HCT116 (cell line): ENCODE data around the gene CIAO1. TPM values are rescaled to one million over a fixed set of nuclear protein-coding genes. Genes with fewer than 3 reads are reported as not detected.

ENCODE experiments used
- ATAC-seq: fragments of 200-7000 bp; cut with Tn5 transposase; 2 replicates; pipeline ENCODE4 v1.9.1; 2020; ENCODE audit warnings: mild to moderate bottlenecking, moderate library complexity
- BruUV-seq: library from RNA; stranded (reverse); fragments of 400-500 nt; replicated peaks from 2 replicates; lab custom pipeline; 2021; lab: Mats Ljungman, UMichigan
- CTCF ChIA-PET: fragments of 300-600 bp; sonication (Branson Sonifier 250); formaldehyde crosslinking; loops from one replicate; lab custom pipeline; 2021; ENCODE audit warnings: antibody characterized with exemption; lab: Charles Lee
- POLR2A ChIA-PET: fragments of 300-600, 350-600 bp; sonication (Branson Sonifier 250); formaldehyde crosslinking; loops from one replicate; lab custom pipeline; 2021; ENCODE audit warnings: antibody characterized with exemption; lab: Charles Lee
- RAD21 ChIA-PET, 2 experiments: fragments of 300-600 bp; sonication (Branson Sonifier 250); formaldehyde crosslinking; loops; one replicate each; lab custom pipeline; 2023; ENCODE audit warnings: low total read pairs in 2 of 2; ENCODE audit not compliant: uncharacterized antibody in 2 of 2, unreplicated experiment in 2 of 2, low non-redundant PET in 1 of 2; lab: Charles Lee
- DNase-seq: peaks from one replicate; pipeline ENCODE4 v3.0.0-alpha.2; 2010; ENCODE audit warnings: low read depth, low spot score
- H2AFZ ChIP-seq: fragments of 200-600 bp; shearing (Covaris generic), sonication (generic); 2 replicates; pipeline ENCODE4 v1.6.1; 2017; ENCODE audit warnings: low read depth, mixed run types, mixed read lengths, antibody characterized with exemption, low read length; ENCODE audit not compliant: poor library complexity, severe bottlenecking
- H3K27ac ChIP-seq: 2 replicates; pipeline ENCODE4 v1.5.1; 2012; ENCODE audit warnings: low read depth, low read length
- H3K27me3 ChIP-seq: fragments of 200-600 bp; sonication (generic); 2 replicates; pipeline ENCODE4 v1.6.1; 2016; ENCODE audit warnings: mixed run types, low read length, mixed read lengths; ENCODE audit not compliant: insufficient read depth
- H3K36me3 ChIP-seq, 2 experiments: fragments of 200-500 bp in 1 of 2; fragments of 200-600 bp in 1 of 2; sonication (Bioruptor generic) in 1 of 2; sonication (generic) in 1 of 2; 2 replicates each; pipeline versions ENCODE4 v1.5.1 to v1.6.1; 2014 to 2016; ENCODE audit warnings: low read length in 2 of 2, inconsistent platforms in 1 of 2, mixed read lengths in 1 of 2, mixed run types in 1 of 2; ENCODE audit not compliant: insufficient read depth in 2 of 2, control insufficient read depth in 1 of 2
- H3K4me1 ChIP-seq, 2 experiments: fragments of 200-600 bp in 1 of 2; sonication (generic) in 1 of 2; 2 replicates each; pipeline versions ENCODE4 v1.5.1 to v1.6.1; 2012 to 2017; ENCODE audit warnings: low read length in 2 of 2, inconsistent platforms in 1 of 2, mild to moderate bottlenecking in 1 of 2, mixed read lengths in 1 of 2, mixed run types in 1 of 2, moderate library complexity in 1 of 2; ENCODE audit not compliant: insufficient read depth in 2 of 2, control insufficient read depth in 1 of 2
- H3K4me2 ChIP-seq: fragments of 200-600 bp; sonication (generic); 2 replicates; pipeline ENCODE4 v1.6.1; 2017; ENCODE audit warnings: mixed run types, low read length, mixed read lengths
- H3K4me3 ChIP-seq, 2 experiments: fragments of 200-600 bp in 1 of 2; sonication (generic) in 1 of 2; replicated peaks in 1 of 2; 2 replicates each; pipeline ENCODE4 v1.5.1; 2011 to 2016; ENCODE audit warnings: low read length in 2 of 2, control low read depth in 1 of 2, low read depth in 1 of 2, mild to moderate bottlenecking in 1 of 2, mixed read lengths in 1 of 2, mixed run types in 1 of 2
- H3K79me2 ChIP-seq: fragments of 200-600 bp; sonication (generic); 2 replicates; pipeline ENCODE4 v1.6.1; 2017; ENCODE audit warnings: mild to moderate bottlenecking, mixed run types, low read length, moderate library complexity, mixed read lengths; ENCODE audit not compliant: insufficient read depth
- H3K9ac ChIP-seq: fragments of 200-600 bp; sonication (generic); 2 replicates; pipeline ENCODE4 v1.6.1; 2016; ENCODE audit warnings: low read length, mixed read lengths
- H3K9me2 ChIP-seq: fragments of 200-600 bp; sonication (generic), shearing (Covaris generic); 2 replicates; pipeline ENCODE4 v1.6.1; 2017; ENCODE audit warnings: mixed run types, mild to moderate bottlenecking, moderate library complexity; ENCODE audit not compliant: insufficient read depth
- H3K9me3 ChIP-seq, 2 experiments: fragments of 200-500 bp in 1 of 2; fragments of 200-600 bp in 1 of 2; sonication (Bioruptor generic) in 1 of 2; sonication (generic) in 1 of 2; 2 replicates each; pipeline ENCODE4 v1.6.1; 2014 to 2017; ENCODE audit warnings: low read length in 2 of 2, mixed read lengths in 2 of 2, inconsistent platforms in 1 of 2, low read depth in 1 of 2, mild to moderate bottlenecking in 1 of 2, mixed run types in 1 of 2, moderate library complexity in 1 of 2; ENCODE audit not compliant: control insufficient read depth in 1 of 2, insufficient read depth in 1 of 2
- H4K20me1 ChIP-seq: fragments of 200-600 bp; sonication (generic), shearing (Covaris generic); 2 replicates; pipeline ENCODE4 v1.6.1; 2017; ENCODE audit warnings: mixed run types, mild to moderate bottlenecking, moderate library complexity; ENCODE audit not compliant: insufficient read depth
- EGR1 ChIP-seq: IDR thresholded peaks from 2 replicates; pipeline ENCODE4 v1.6.1; 2012; ENCODE audit warnings: low read depth
- EZH2 ChIP-seq: fragments of 200-600 bp; sonication (generic); IDR thresholded peaks from 2 replicates; pipeline ENCODE4 v1.6.1; 2017; ENCODE audit warnings: antibody characterized with exemption, mixed run types
- EZH2phosphoT487 ChIP-seq: fragments of 200-600 bp; IDR thresholded peaks from 2 replicates; pipeline ENCODE4 v1.6.1; 2018; ENCODE audit warnings: antibody characterized with exemption, borderline replicate concordance
- FOSL1 ChIP-seq: IDR thresholded peaks from 2 replicates; pipeline ENCODE4 v1.6.1; 2012; ENCODE audit warnings: low read depth
- POLR2AphosphoS5 ChIP-seq: IDR thresholded peaks from 2 replicates; pipeline ENCODE4 v1.6.1; 2011; ENCODE audit warnings: mild to moderate bottlenecking, low read depth, low read length, moderate library complexity
- RAD21 ChIP-seq: IDR thresholded peaks from 2 replicates; pipeline ENCODE4 v1.6.1; 2012; ENCODE audit warnings: low read depth, mild to moderate bottlenecking
- SIN3A ChIP-seq: IDR thresholded peaks from 2 replicates; pipeline ENCODE4 v1.6.1; 2012; ENCODE audit warnings: low read depth
- SP1 ChIP-seq: IDR thresholded peaks from 2 replicates; pipeline ENCODE4 v1.6.1; 2012; ENCODE audit warnings: low read depth
- SRF ChIP-seq: IDR thresholded peaks from 2 replicates; pipeline ENCODE4 v1.6.1; 2012; ENCODE audit warnings: low read depth
- TCF7L2 ChIP-seq: IDR thresholded peaks from 2 replicates; pipeline ENCODE4 v1.7.0; 2011; ENCODE audit warnings: borderline replicate concordance, inconsistent platforms; ENCODE audit not compliant: insufficient read depth, insufficient read length; ENCODE audit errors: extremely low read depth
- YY1 ChIP-seq: IDR thresholded peaks from 2 replicates; pipeline ENCODE4 v1.6.1; 2011; ENCODE audit warnings: low read length, low read depth, moderate library complexity, mild to moderate bottlenecking; ENCODE audit not compliant: insufficient replicate concordance; ENCODE audit errors: extremely low read depth
- ZFX ChIP-seq: fragments of 450-650 bp; IDR thresholded peaks from 2 replicates; pipeline ENCODE4 v1.6.1; 2017
- intact Hi-C: fragments of 100-400 bp; cut with micrococcal nuclease; formaldehyde crosslinking; loops from 2 replicates; pipeline ENCODE4 v1.10.0; 2022
- total RNA-seq: library from RNA; stranded (reverse); gene quantifications from one replicate; pipeline ENCODE4 v1.2.1, GENCODE V29; 2021; ENCODE audit not compliant: unreplicated experiment
- TF ChIP-seq, protein P1 (sequence below): IDR thresholded peaks from 2 replicates; pipeline ENCODE4 v1.6.1; 2012
- TF ChIP-seq, protein P2 (sequence below), 3 experiments: fragments of 200-600 bp in 1 of 3; sonication (generic) in 1 of 3; IDR thresholded peaks in 2 of 3; conservative IDR thresholded peaks in 1 of 3; 2 replicates each; pipeline ENCODE4 v1.5.1; 2012 to 2017; ENCODE audit warnings: low read depth in 2 of 3, low read length in 2 of 3, antibody characterized with exemption in 1 of 3, borderline replicate concordance in 1 of 3, control low read depth in 1 of 3, mild to moderate bottlenecking in 1 of 3, mixed read lengths in 1 of 3, mixed run types in 1 of 3, moderate library complexity in 1 of 3; ENCODE audit not compliant: insufficient read depth in 1 of 3
- TF ChIP-seq, protein P3 (sequence below): IDR thresholded peaks from 2 replicates; pipeline ENCODE4 v1.6.1; 2011; ENCODE audit warnings: mild to moderate bottlenecking, low read length, moderate library complexity; ENCODE audit not compliant: insufficient replicate concordance; ENCODE audit errors: extremely low read depth

The CIAO1 gene
- total RNA-seq, 1 experiment from 2014 or later, result 76.8 TPM

DNA sequence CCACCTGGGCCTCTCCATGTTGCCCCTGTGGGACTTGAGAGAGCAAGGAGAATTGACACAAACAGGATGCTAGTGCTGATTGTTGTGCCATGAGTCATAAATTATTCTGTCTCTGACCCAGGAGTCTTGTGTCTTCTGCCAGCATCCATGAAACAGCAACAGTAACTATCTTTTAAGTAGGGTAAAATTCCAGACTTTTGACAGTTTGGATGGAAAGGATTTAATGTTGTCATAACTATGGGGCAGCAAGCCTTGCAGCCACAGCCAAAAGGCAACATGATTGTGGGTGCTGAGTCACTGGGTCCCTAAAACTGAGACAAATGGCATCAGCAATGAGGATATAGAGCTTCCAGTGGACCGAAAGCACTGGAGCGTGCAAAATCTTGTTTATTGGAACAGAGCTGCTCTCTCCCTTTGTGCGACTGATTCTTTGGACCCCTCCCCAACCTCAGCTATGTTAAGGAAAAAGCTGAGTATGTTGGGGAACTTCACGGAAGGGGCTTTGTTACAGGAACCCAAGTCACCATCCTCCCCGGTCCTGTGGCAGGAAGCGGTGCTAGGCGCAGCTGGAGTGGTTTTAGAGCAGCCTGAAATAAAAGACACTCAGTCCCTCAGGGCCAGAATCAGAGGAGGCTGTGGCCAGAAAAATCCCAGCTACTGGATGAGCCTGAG is 49.5 kb downstream of the CIAO1 start:
- Histone ChIP-seq H3K4me3 (no peak overlapping the region), H3K9ac (no peak overlapping the region), H3K9me2 (no peaks in the 10 kb centered on the region), H4K20me1 (no peaks in the 10 kb centered on the region), H3K27ac (no peak overlapping the region), H3K4me2 (peak overlapping the region; percentile 26), H3K36me3 (no peaks in the 10 kb centered on the region), H3K9me3 (no peaks in the 10 kb centered on the region; a peak in 1 of 4 replicates), H3K4me1 (peaks cover 0 to 14% of the 10 kb centered on the region in 2 experiments; a peak in 2 of 4 replicates), H3K27me3 (no peaks in the 10 kb centered on the region), H2AFZ (no peak overlapping the region), H3K79me2 (no peaks in the 10 kb centered on the region)
- intact Hi-C loops, result no loop called here
- peak; percentile 34; the same call in 1 of the 2 replicates for ATAC-seq
- ChIA-PET CTCF (no interaction called here), POLR2A (interaction anchor here (1.2 kb wide), 1 partner anchor 10 kb away, joined by 3 read pairs; the partner anchor contains the start of gene ITPRIPL1), RAD21 (no interaction called here)
- BruUV-seq, result no TSS peak
- no peak for TF ChIP-seq SIN3A
- no peak for TF ChIP-seq FOSL1
- TF ChIP-seq, protein P1, sequence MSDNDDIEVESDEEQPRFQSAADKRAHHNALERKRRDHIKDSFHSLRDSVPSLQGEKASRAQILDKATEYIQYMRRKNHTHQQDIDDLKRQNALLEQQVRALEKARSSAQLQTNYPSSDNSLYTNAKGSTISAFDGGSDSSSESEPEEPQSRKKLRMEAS, result no peak
- no peak for TF ChIP-seq RAD21
- TF ChIP-seq TCF7L2, result no peak
- TF ChIP-seq POLR2AphosphoS5, result no peak
- TF ChIP-seq, protein P2, sequence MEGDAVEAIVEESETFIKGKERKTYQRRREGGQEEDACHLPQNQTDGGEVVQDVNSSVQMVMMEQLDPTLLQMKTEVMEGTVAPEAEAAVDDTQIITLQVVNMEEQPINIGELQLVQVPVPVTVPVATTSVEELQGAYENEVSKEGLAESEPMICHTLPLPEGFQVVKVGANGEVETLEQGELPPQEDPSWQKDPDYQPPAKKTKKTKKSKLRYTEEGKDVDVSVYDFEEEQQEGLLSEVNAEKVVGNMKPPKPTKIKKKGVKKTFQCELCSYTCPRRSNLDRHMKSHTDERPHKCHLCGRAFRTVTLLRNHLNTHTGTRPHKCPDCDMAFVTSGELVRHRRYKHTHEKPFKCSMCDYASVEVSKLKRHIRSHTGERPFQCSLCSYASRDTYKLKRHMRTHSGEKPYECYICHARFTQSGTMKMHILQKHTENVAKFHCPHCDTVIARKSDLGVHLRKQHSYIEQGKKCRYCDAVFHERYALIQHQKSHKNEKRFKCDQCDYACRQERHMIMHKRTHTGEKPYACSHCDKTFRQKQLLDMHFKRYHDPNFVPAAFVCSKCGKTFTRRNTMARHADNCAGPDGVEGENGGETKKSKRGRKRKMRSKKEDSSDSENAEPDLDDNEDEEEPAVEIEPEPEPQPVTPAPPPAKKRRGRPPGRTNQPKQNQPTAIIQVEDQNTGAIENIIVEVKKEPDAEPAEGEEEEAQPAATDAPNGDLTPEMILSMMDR (IDR thresholded peaks at IDR 0.05 in 2 of 3, conservative IDR thresholded peaks at IDR 0.05 in 1 of 3; ENCODE audit: borderline replicate concordance in 1 of 3, insufficient read depth in 1 of 3, low read depth in 2 of 3, low read length in 2 of 3), result no peak
- TF ChIP-seq, protein P3, sequence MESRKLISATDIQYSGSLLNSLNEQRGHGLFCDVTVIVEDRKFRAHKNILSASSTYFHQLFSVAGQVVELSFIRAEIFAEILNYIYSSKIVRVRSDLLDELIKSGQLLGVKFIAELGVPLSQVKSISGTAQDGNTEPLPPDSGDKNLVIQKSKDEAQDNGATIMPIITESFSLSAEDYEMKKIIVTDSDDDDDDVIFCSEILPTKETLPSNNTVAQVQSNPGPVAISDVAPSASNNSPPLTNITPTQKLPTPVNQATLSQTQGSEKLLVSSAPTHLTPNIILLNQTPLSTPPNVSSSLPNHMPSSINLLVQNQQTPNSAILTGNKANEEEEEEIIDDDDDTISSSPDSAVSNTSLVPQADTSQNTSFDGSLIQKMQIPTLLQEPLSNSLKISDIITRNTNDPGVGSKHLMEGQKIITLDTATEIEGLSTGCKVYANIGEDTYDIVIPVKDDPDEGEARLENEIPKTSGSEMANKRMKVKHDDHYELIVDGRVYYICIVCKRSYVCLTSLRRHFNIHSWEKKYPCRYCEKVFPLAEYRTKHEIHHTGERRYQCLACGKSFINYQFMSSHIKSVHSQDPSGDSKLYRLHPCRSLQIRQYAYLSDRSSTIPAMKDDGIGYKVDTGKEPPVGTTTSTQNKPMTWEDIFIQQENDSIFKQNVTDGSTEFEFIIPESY, result no peak
- TF ChIP-seq ZFX, result no peak
- no peak for TF ChIP-seq EGR1
- TF ChIP-seq SP1, result no peak
- TF ChIP-seq YY1, result no peak
- TF ChIP-seq EZH2, result no peak
- no peak for TF ChIP-seq SRF
- no peak for TF ChIP-seq EZH2phosphoT487
- DNase-seq, result no peak
